K562 (cell line): ENCODE measurements around the gene HS3ST5. TPM values are rescaled to one million over a fixed set of nuclear protein-coding genes. Genes with fewer than 3 reads are reported as not detected.

Source experiments
- CHAMP1 ChIP-seq: fragments of 450-650 bp; IDR thresholded peaks from 2 replicates; pipeline ENCODE4 v1.6.1; 2016; ENCODE audit warnings: mild to moderate bottlenecking
- GTF2F1 ChIP-seq: IDR thresholded peaks from 2 replicates; pipeline ENCODE4 v1.6.1; 2011; ENCODE audit warnings: low read depth, low read length, improper control_type of control experiment
- ZNF609 ChIP-seq: sonication (generic); formaldehyde crosslinking; IDR thresholded peaks from 2 replicates; pipeline ENCODE4 v1.8.1; 2023; ENCODE audit warnings: missing genetic modification reagents, mild to moderate bottlenecking, borderline replicate concordance
- ZNF79 ChIP-seq: fragments of 250-450 bp; sonication (Bioruptor Pico); IDR thresholded peaks from 2 replicates; pipeline ENCODE4 v1.4.0; 2020; ENCODE audit warnings: low read depth, mild to moderate bottlenecking, moderate library complexity
- polyA plus RNA-seq, 8 experiments: library from polyadenylated mRNA; depleted of rRNA in 4 of 8; stranded (reverse) in 5 of 8; unstranded in 3 of 8; fragments of >200 nt; fragmentation: Nextera tagmentation in 2 of 8; fragmentation: Illumina TruSeq in 1 of 8; extraction: Ambion mirVana in 2 of 8; extraction: Trizol in 1 of 8; gene quantifications; 2 replicates each; pipeline versions ENCODE4 v1.2.1 to v1.2.3, GENCODE V29; 2011 to 2014; ENCODE audit warnings: inconsistent platforms in 1 of 8, missing spikeins in 1 of 8
- total RNA-seq, 7 experiments: library from RNA; depleted of rRNA in 6 of 7; stranded (reverse); fragments of >200 nt in 6 of 7; fragmentation: Illumina TruSeq in 2 of 7; extraction: Trizol in 2 of 7; gene quantifications; 2 replicates each; pipeline versions ENCODE4 v1.2.1 to v1.2.3, GENCODE V29; 2011 to 2021; ENCODE audit warnings: low replicate concordance in 1 of 7

Gene HS3ST5
- total and polyA plus RNA-seq, 9 of the 15 experiments (the other 6 are each of a cell fraction or from before 2014, with no cell fraction given) = not detected

- no peak for TF ChIP-seq CHAMP1
- no peak for TF ChIP-seq ZNF79 (CRISPR knock-in tag)
- TF ChIP-seq GTF2F1 = no peak
- TF ChIP-seq ZNF609 (CRISPR knock-in tag) = no peak
These were observed 257.6 kb downstream of the HS3ST5 start (continued) for GRCh38 chr6:114085211-114085610.
